HepG2 (cell line): ENCODE data around the gene KDM5B.

ENCODE experiments used
- FOXK1 ChIP-seq: sonication (generic); formaldehyde crosslinking; IDR thresholded peaks from 2 replicates; pipeline ENCODE4 v1.4.0; 2020; ENCODE audit warnings: low read depth, missing genetic modification reagents, borderline replicate concordance
- MYC ChIP-seq: sonication (generic); formaldehyde crosslinking; IDR thresholded peaks from 2 replicates; pipeline ENCODE4 v1.9.0; 2021; ENCODE audit warnings: missing genetic modification reagents, borderline replicate concordance
- POLR2A ChIP-seq, 2 experiments: IDR thresholded peaks; 2 replicates each; pipeline ENCODE4 v1.6.1; 2011; ENCODE audit warnings: low read depth in 2 of 2, low read length in 2 of 2, mild to moderate bottlenecking in 1 of 2, moderate library complexity in 1 of 2; ENCODE audit not compliant: insufficient read depth in 1 of 2
- YY1 ChIP-seq: IDR thresholded peaks from 2 replicates; pipeline ENCODE4 v1.6.1; 2011; ENCODE audit warnings: low read length, low read depth, moderate library complexity, mild to moderate bottlenecking; ENCODE audit not compliant: insufficient read depth, insufficient replicate concordance
- TF ChIP-seq, protein P1 (sequence below): sonication (generic); formaldehyde crosslinking; IDR thresholded peaks from 2 replicates; pipeline ENCODE4 v1.4.0; 2020; ENCODE audit warnings: low read depth, missing genetic modification reagents
- TF ChIP-seq, protein P2 (sequence below): sonication (generic); formaldehyde crosslinking; IDR thresholded peaks from 2 replicates; pipeline ENCODE4 v1.5.0; 2020; ENCODE audit warnings: mild to moderate bottlenecking, missing genetic modification reagents, moderate library complexity

GRCh38 chr1:202742496-202742895 is 65.7 kb downstream of the KDM5B start:
- TF ChIP-seq, protein P1, sequence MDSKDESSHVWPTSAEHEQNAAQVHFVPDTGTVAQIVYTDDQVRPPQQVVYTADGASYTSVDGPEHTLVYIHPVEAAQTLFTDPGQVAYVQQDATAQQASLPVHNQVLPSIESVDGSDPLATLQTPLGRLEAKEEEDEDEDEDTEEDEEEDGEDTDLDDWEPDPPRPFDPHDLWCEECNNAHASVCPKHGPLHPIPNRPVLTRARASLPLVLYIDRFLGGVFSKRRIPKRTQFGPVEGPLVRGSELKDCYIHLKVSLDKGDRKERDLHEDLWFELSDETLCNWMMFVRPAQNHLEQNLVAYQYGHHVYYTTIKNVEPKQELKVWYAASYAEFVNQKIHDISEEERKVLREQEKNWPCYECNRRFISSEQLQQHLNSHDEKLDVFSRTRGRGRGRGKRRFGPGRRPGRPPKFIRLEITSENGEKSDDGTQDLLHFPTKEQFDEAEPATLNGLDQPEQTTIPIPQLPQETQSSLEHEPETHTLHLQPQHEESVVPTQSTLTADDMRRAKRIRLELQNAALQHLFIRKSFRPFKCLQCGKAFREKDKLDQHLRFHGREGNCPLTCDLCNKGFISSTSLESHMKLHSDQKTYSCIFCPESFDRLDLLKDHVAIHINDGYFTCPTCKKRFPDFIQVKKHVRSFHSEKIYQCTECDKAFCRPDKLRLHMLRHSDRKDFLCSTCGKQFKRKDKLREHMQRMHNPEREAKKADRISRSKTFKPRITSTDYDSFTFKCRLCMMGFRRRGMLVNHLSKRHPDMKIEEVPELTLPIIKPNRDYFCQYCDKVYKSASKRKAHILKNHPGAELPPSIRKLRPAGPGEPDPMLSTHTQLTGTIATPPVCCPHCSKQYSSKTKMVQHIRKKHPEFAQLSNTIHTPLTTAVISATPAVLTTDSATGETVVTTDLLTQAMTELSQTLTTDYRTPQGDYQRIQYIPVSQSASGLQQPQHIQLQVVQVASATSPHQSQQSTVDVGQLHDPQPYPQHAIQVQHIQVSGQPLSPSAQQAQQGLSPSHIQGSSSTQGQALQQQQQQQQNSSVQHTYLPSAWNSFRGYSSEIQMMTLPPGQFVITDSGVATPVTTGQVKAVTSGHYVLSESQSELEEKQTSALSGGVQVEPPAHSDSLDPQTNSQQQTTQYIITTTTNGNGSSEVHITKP = no peak
- TF ChIP-seq, protein P2, sequence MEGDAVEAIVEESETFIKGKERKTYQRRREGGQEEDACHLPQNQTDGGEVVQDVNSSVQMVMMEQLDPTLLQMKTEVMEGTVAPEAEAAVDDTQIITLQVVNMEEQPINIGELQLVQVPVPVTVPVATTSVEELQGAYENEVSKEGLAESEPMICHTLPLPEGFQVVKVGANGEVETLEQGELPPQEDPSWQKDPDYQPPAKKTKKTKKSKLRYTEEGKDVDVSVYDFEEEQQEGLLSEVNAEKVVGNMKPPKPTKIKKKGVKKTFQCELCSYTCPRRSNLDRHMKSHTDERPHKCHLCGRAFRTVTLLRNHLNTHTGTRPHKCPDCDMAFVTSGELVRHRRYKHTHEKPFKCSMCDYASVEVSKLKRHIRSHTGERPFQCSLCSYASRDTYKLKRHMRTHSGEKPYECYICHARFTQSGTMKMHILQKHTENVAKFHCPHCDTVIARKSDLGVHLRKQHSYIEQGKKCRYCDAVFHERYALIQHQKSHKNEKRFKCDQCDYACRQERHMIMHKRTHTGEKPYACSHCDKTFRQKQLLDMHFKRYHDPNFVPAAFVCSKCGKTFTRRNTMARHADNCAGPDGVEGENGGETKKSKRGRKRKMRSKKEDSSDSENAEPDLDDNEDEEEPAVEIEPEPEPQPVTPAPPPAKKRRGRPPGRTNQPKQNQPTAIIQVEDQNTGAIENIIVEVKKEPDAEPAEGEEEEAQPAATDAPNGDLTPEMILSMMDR (CRISPR knock-in tag) = no peak
- TF ChIP-seq YY1 = no peak
- no peak for TF ChIP-seq MYC (CRISPR knock-in tag)
- TF ChIP-seq FOXK1 (CRISPR knock-in tag) = no peak
- no peak for TF ChIP-seq POLR2A (IDR thresholded peaks at IDR 0.05; ENCODE audit: insufficient read depth in 1 of 2, low read depth in 2 of 2, low read length in 2 of 2)
